NCI-H446 treated with DMSO at 0.1 percent for 48 hours (cell line): ENCODE results near the gene RPGRIP1L.
"Not testable (repeated sequence)": the region's sequence is repeated elsewhere in the genome, so short reads cannot be mapped to it uniquely, and the experiment has no call there.

Experiments
- DNase-seq: peaks from one replicate; lab custom pipeline; 2025; lab: John Stamatoyannopoulos, UW

The RPGRIP1L gene

DNA sequence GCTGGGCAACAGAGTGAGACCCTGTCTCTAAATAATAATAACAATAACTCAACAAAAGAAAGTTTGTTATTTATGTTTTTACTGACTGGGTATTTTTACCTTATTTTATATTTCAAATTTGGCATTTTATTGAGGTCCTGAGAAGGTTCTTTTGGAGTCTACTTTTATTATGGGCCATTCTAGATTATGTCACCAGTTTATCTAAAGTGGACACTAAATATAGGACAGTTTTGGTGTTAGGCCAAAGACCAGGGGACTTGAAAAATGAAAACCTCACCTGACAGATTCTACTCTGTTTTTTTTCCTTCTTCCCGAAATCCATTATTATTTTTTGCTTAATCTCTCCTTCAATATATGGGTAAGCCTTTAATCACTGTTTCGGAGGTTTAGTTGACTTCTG lies 8.4 kb upstream of the RPGRIP1L start:
- DNase-seq: no peak

DNA sequence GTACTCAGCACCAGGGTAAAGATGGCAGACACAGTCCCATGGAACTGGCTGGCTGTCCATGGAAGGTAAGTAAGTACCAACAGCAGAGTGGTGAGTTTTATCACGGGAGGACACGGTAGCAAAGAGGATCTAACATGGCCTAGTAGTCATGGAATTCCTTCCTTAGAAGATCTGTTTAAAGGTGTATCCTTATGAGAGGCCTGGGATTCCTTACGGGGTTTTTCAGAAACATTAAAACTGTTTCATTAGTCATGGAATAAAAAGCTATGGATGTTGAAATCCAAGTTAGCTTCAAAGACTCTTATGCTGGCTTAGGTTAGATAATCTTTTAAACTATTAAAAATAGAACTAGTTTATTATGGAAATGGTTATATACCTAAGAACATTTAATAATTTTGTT lies 7.7 kb upstream of the RPGRIP1L start:
- DNase-seq: no peak

GRCh38 chr16:53708490-53708889 lies 4.8 kb upstream of the RPGRIP1L start:
- DNase-seq: no peak

GRCh38 chr16:53707671-53708070 lies 4.0 kb upstream of the RPGRIP1L start:
- no peak for DNase-seq

DNA sequence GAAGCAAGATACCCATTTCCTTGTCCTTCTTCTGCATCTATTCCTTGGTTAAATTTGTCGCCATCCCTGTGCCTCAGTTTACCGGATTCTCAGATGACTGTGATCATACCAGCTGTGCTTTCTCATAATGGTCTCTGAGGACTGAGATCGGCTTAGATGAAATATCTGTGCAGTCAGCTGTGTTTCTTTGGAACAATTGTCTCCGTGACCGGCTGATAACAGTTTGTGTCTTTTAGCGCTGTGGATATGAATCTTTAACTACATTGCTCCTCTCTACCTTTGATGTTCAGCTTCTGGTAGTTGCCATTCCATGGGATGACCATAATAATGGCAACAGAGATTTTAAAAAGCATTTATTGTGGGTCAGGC lies 770 bp upstream of the RPGRIP1L start:
- no peak for DNase-seq

DNA sequence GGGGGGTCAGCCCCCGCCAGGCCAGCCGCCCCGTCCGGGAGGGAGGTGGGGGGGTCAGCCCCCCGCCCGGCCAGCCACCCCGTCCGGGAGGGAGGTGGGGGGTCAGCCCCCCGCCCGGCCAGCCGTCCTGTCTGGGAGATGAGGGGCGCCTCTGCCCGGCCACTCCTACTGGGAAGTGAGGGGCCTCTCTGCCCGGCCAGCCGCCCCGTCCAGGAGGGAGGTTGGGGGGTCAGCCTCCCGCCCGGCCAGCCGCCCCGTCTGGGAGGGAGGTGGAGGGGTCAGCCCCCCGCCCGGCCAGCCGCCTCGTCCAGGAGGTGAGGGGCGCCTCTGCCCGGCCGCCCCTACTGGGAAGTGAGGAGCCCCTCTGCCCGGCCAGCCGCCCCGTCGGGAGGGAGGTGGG lies 5.4 kb downstream of the RPGRIP1L start:
- not testable (repeated sequence) for DNase-seq

- no peak for DNase-seq
Measured at GRCh38 chr16:53695070-53695469, 8.6 kb downstream of the RPGRIP1L start.

GRCh38 chr16:53693320-53693719 lies 10.3 kb downstream of the RPGRIP1L start:
- no peak for DNase-seq

- no peak for DNase-seq
Measured at GRCh38 chr16:53692146-53692545, 11.5 kb downstream of the RPGRIP1L start.

DNA sequence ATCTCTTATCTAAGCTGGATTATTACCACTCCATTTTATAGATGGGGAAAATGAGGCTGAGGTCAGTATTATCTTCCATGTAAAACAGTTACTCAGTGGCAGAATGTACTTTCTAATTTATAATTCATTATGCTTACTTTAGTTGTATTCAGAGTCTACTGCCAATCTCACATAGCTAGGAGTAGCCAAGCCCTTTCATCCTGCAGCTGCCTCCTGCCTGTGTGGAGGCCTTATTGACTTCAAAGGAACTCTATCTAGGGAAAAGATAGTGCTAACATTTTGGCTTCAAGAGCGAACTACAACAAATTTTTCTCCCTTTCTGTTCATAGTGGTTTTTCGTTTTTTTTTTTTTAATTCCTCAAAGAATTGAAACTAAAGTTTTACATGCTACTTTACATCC lies 12.9 kb downstream of the RPGRIP1L start:
- DNase-seq: no peak

GRCh38 chr16:53689636-53690035 lies 14.0 kb downstream of the RPGRIP1L start:
- no peak for DNase-seq

GRCh38 chr16:53686710-53687109 lies 16.9 kb downstream of the RPGRIP1L start:
- DNase-seq: no peak

DNA sequence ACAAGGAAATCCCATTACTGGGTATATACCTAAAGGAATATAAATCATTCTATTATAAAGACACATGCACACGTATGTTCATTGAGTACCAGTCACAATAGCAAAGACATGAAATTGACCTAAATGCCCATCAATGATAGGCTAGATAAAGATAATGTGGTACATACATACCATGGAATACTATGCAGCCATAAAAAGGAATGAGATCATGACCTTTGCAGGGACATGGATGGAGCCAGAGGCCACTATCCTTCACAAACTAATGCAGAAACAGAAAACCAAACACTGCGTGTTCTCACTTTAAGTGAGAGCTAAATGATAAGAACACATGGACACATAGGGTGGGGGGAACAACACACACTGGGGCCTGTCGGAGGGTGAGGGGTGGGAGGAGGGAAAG lies 18.3 kb downstream of the RPGRIP1L start:
- DNase-seq: not testable (repeated sequence)

DNA sequence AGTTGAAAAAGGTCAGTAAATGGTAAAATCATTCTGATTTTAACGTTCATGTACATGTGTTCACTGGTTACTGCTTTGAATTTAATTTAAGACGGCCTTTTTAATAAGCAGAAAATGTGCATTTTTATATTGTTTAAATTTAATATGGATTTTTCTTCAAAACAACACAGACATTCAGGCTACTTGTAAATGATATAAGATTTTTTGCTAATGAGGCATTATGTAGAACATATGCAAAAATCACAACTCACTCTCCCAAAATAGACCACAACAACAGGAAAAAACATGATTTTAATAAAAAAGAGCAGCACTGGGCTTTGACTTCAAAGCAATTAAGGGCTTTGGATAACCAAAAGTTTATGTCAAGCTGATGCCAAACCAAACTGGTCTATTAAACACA lies 22.3 kb downstream of the RPGRIP1L start:
- DNase-seq: no peak

- DNase-seq: no peak
Measured at GRCh38 chr16:53680756-53681155, 22.9 kb downstream of the RPGRIP1L start.

DNA sequence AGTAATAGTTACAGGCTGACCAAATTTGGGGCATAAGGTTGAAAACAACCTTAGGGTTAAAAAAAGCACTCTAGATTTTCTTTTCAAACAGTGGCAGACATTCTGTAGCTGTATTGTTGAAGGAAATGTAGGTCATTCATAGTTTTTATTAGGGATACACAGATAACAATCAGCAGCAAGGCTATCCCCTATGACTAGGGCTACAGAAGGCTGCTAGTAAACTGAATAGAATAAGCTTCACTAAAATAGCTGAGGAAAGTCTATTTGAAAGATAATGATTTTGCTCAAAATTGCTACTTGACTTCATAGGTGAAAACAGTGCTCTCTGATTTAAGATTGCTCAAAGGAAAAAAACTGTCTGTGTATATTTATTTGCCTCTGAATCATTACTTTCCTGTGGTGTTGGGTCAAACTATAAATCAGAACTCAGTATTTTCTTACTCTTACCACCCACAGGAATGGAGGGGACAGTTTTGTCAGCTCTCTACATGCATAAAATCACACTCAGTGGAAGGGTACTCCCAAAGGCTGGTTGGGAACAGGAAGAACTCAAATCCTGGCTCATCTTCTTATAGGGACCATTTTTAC lies 24.8 kb downstream of the RPGRIP1L start:
- DNase-seq: no peak

GRCh38 chr16:53678155-53678554 lies 25.5 kb downstream of the RPGRIP1L start:
- no peak for DNase-seq

GRCh38 chr16:53673189-53673588 lies 30.5 kb downstream of the RPGRIP1L start:
- DNase-seq: no peak

DNA sequence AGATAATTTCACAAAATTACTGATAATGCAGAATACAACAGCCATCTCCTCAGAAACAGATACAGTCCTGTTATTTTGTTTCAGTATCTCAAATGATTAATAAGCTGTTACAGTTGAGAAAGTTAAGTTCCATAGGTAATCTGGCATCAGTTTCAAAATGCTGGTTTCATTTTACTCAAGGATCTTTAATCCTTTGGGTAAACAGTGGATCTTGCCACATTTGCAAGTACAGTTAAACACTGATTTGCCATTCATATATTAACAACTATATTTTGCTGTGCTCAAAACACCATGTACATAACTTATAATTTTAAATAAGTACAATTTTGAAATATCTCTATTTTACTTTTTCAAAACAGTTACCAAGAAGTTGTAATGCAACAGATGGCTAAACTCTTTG lies 31.2 kb downstream of the RPGRIP1L start:
- DNase-seq: no peak

DNA sequence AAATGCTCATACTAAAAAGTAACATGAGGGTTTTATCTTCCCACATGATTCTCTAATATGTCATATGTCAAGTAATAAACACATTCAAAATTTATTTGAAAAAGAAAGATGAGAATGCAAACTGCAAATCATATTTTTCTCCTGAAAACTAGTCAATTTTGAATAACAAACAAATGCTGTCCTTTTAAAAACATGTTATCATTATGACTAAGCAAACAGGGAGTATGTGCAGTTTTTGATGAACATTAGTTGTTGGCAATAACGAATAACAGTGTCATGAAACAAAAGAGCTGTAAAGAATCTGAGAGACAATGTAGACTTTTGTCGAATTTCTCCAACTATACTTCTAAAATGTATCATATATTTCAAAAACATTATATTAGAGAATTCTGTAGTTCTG lies 34.8 kb downstream of the RPGRIP1L start:
- DNase-seq: no peak

DNA sequence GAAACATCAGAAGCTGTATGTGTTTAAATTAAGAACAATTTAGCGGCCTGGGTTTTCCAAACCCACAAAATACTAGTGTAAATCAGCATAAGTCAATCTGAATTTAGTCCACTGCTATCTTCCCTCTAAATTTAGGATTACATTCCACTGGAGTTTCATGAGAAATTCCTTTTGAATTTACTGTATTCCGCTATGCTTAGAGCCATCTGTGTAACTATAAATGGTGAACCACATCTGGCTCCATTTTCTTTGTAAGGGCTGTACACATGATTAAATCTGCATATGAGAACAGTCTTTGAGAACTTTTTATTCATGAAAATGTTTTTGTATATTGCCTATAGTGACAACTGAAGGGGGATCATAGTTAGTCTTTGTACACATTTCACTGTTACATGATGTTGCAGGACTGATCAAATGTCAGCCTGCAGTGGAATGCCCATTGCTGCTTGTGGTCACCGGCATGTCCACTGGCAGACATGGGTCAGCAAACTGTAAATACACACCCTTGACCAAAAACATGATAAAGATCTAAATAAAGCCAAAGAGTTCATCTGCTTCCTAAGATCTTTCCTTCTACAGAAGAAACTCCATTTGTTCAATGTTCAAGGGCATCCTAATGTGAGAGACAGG lies 36.8 kb downstream of the RPGRIP1L start:
- DNase-seq: no peak

GRCh38 chr16:53664724-53665345 lies 38.8 kb downstream of the RPGRIP1L start:
- no peak for DNase-seq

DNA sequence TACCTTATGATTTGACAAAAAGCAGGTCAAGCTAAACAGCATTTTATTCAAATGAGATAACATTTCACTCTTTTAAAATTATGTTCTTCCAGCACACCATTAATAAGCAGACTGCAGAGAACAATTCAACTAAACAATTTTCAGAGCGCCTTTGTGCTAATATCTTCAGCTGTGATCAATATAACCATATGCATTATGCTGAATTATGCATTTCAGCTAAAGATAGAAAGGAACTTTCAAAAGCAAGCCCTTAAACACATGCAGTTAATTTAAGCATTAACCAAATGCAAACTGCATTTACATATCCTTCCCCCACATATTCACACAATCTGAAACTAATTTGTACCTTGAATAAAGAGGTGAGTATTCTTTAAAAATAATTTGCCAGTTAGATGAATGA lies 41.6 kb downstream of the RPGRIP1L start:
- DNase-seq: no peak

GRCh38 chr16:53654946-53655345 lies 48.7 kb downstream of the RPGRIP1L start:
- no peak for DNase-seq
